Measurements from ENCODE around the gene ARGLU1.
"Not testable (repeated sequence)": the region's sequence is repeated elsewhere in the genome, so short reads cannot be mapped to it uniquely, and the experiment has no call there.

Gene ARGLU1, protein sequence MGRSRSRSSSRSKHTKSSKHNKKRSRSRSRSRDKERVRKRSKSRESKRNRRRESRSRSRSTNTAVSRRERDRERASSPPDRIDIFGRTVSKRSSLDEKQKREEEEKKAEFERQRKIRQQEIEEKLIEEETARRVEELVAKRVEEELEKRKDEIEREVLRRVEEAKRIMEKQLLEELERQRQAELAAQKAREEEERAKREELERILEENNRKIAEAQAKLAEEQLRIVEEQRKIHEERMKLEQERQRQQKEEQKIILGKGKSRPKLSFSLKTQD

DNA sequence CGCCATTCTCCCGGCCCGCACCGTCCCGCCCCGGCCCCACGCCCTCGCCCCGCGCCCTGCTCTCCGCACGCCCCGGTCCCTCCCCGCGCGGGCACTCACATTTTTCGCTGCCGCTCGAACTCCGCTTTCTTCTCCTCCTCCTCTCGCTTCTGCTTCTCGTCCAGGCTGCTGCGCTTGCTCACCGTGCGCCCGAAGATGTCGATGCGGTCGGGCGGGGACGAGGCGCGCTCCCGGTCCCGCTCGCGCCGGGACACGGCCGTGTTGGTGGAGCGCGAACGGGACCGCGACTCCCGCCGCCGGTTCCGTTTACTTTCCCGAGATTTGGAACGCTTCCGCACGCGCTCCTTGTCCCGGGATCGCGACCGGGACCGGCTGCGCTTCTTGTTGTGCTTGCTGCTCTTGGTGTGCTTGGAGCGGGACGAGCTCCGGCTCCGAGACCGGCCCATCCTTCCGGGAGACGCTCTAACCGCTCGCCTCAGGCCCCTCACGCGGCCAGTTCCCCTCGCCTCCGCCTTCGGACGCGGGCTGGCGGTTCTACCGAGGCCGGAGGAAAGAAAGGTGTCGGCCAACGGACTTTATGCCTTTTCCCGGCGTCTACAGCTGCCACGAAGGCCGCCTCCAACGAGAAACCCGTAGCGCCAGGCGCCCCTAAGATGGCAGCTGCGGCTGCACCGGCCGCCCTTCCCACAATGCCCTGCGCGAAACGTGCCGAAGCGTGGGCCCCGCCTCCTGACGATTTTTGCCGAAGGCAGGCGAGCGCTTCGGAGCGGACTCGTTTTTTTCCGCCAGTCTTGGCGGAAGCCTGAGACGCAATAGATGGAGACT is at the start of gene ARGLU1:
TSS of gene ARGLU1 (minus strand) at position 664 of the 825 bp plus-strand sequence. CDS start at position 446, 218 bp downstream.
- peak; percentile 96 for DNase-seq (ENCODE audit: low read depth)

DNA sequence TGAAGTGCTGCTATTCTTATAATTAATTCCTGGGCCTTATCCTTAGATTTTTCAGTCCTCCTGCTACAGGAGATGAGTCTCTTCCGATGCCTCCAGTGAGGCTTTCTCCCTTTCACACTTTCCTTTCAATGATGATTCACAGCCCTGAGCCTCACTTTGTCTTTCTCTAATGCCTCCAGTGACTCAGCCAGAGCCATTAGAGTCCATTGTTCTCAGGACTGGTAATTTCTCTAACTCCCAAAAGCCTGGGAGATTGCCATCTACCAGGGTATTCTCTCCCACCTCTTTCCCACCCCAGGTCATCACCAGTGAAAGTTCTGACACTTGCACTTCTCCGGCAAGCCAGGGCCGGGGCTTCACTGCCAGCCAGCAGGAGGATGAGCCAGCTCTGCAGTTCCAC is 49.6 kb upstream of the ARGLU1 start:
- no peak for DNase-seq (ENCODE audit: low read depth)

DNA sequence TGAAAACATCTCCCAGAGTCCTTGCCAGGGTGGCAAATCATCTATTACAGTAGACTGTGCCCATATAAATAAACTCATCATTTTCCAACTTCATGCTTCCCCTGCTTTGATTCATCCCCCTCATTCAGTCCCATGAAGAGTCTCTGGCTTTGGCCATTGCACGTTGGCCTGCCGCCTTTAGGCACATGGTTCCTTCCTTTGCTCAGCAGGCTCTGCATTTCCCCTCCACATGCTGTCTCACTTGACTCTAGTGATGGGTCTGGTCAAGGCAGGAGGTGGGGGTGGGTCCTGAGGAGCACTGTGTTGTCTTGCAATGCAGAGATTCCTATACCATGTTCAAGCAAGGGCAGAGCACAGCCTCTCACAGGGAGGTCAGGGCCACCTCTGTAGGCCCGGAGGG is 48.8 kb upstream of the ARGLU1 start:
- no peak for DNase-seq (ENCODE audit: low read depth)

DNA sequence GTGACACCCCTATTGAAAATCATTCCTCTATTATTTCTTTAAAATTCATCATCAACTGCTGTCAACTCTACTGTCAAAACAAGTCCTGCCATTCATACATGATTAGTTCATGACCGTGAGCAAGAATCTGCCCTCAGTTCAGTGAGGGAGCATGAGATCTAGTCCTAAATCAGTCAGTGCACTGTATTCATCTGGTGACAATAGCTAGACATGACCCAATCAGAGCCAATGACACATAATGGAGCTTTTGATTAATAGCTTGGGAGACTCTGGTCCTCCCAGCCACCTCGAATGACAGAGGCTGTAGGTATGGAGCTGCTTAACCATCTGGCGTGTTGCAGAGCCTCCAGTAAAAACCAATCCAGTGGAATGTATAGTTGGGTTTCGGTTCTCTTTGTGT is 46.9 kb upstream of the ARGLU1 start:
- DNase-seq (ENCODE audit: low read depth) = no peak

DNA sequence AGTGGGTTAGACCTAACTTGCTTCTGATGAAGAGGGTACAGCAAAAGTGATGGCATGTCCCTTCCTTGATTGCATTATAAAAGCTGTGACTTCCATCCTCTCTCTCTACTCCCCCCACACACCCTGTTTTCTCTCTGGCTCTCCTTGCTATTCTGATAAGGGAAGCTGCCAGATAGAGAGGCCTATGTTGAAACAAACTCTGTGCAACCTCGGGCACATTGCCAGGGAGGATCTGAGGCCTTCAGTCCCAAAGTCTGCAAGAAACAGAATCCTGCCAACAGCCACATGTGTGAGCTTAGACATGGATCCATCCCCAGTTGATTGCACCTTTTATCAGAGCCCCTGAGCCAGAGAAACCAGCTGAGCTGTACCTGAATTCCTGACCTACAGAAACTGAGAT is 44.8 kb upstream of the ARGLU1 start:
- DNase-seq (ENCODE audit: low read depth) = no peak

DNA sequence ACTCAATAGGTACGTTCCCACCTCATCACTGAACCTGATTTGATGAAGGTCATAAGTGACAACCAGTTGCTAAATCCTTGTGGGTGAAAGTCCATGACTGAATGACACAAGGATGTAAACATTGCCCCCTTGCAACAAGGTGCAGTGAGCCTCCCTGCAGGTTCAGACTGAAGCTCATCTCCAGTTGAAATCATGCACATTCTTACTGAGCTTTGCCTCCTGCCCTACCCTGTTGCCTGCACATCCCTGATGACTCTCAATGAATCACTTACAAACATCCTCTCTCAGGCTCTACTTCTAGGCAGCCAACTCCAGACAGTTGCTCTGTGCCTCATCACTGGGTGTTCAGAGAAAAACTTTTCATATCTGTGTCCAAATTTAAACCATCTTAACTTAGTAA is 42.5 kb upstream of the ARGLU1 start:
- no peak for DNase-seq (ENCODE audit: low read depth)

DNA sequence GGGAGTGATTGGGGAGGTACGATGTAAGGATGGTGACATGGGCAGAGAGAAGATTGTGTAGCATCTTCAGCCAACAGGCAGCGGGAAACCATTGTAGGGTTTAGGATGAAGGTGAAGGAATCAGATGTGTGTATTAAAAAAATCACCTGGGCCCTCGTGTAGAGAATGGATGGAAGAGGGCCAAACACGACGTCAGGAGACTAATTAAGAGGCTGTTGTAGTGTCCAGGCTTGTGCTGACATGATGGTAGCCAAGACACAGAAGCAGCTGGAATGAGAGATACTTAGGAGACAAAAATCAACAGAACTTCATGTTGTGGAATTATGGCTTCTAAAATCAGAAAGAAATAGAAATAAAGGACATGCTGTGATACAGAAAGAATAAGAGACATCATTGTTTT is 41.2 kb upstream of the ARGLU1 start:
- DNase-seq (ENCODE audit: low read depth) = no peak

DNA sequence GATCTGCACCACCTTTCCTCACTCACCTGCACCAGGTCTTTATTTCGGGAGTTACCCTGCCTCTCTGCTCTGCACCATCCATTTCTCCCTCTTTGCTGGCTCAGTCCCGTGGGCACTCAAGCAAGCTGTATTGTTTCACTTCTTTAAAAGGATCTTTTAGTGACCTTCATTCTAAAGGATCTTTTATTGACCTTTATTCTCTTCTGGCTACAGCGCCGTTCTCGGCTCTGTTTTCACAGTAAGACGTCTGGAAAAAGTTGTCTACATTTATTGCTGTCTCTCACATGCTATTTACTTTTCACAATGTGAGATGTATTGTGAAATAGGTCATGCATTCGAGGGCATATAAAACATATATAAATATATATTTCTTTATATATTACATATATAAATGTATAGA is 35.6 kb upstream of the ARGLU1 start:
- no peak for DNase-seq (ENCODE audit: low read depth)

DNA sequence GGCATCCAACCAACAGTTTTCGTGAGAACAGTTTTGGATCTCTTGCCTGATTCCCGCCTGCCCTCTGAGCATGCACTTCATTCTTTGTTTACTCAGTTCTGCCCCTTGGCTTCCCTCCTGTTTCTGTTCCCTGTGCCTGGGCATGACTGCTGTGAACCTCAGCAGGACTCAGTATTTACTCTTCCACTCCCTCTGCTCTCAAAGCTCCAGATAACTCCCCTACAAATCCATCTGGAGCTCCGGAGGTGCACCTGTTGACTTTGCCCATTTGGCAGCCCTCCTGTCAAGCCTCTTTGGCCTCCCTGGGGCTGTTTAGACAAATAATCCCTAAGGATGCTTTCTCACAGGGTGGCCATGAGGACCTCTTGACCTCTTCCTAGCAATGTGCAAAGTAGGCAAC is 34.2 kb upstream of the ARGLU1 start:
- no peak for DNase-seq (ENCODE audit: low read depth)

DNA sequence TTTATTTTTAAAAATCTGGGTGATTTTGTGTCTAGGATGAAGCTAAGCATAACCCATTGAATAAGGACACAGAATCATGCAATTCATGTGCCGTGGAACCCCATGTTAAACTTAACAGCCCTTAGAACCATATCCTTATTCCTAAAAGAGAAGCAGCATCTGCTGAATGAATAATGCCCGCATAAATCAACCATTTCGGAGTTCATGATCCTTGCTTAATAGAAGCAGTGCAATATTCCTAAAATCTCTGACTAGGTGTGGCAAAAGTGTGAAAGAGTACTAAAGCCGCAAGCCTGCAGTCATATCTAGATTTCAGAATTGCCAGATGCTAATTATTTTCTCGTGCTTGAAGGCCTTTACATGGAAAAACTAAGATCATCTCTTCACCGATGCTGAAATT is 33.6 kb upstream of the ARGLU1 start:
- DNase-seq (ENCODE audit: low read depth) = no peak

DNA sequence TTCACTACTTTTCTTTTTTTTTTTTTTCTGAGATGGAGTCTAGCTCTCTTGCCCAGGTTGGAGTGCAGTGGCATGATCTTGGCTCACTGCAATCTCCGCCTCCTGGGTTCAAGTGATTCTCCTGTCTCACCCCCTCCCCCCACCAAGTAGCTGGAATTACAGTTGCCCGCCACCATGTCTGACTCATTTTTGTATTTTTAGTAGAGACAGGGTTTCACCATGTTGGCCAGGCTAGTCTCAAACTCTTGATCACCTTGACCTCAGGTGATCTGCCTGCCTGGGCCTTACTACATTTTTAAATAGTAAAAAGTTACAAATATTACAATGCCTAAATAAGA is 32.8 kb upstream of the ARGLU1 start:
- DNase-seq (ENCODE audit: low read depth) = not testable (repeated sequence)

DNA sequence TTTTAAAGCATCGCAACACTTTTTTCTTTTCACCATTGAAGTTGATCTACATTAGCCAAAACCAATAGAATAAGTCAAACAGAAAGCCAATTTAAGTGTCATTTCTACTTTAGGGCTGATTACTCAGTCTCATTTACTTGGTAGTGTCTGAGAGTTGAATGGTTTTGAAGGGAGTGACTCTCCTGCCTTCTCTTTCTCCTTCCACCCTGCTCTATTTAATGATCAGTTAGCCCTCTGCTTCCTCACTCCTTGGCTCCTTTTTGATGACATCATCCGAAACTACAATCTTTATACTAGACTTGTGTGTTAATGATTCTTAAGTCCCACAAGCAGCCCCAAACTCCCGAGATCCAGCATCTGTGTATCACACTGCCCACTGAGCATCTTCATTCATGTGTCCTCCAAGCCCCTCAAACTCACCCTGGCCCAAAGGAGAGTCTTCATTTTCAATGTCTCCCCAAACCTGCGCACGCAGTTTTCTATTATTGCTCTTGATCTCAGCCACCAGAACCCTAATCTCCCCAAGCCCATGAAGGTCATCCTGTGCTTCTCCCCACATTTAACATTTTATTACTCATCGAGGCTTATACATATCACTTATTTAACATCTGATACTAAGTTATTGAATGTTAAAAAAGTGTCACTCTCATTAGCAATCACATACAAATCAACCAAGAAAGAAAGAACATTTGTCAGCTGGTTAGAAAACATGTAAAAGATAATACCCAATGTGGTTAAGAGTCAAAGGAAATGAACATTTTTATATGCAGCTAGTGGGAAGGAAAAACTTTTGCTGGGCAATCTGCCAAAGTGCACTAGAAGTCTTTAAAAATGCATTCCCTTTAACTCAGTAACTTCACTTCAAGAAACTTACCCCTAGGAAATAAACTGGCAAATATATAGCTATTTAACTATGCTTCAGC is 32.2 kb upstream of the ARGLU1 start:
- no peak for DNase-seq (ENCODE audit: low read depth)

DNA sequence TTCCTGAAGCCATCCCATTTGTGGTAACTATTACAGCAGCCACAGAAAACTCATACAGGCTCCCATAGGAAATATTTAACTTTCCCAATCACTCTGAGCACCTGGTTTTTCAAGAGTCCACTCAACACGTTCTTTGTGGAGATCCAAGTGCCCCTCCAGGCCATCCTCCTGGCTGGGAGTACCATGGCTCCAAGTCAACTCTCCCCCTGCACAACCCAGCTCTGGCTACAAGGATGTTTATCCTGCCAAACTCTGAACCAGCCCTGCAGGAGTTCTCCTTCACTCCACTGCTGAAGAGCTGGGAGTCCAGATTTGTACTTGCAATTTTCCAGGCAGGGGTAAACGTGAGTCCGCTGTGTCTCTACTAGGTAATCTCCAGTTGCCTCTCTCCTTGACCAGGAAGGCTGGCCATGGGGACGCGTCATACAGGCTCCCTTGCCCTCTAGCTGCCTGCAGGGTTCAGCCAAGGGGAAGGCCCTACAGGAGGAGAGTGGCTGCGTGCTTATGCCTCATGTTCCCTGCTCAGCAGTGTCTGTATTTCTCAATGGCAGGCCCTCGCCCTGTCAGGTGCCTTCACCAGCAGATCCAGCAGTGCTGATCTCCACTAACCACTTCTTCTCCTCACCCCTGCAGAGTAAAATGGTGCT is 29.9 kb upstream of the ARGLU1 start:
- no peak for DNase-seq (ENCODE audit: low read depth)

DNA sequence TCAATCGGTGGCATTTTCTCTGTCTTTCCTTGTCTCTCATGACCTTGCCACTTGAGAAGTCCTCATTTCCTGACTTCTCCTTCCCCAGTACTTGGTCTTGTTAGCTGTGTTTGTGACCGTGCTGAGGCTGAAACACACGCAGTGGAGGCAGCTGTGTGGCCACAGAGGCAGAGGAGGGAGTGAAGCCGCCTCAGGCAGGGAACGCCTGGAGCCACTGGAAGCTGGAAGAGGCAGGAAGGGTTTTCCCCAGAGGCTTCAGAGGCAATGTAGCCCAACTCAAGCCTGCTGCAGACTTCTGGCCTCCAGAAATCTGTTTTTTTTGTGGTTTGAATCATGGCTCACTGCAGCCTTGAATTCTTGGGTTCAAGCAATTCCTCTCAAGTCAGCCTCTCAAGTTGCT is 29.2 kb upstream of the ARGLU1 start:
- no peak for DNase-seq (ENCODE audit: low read depth)

DNA sequence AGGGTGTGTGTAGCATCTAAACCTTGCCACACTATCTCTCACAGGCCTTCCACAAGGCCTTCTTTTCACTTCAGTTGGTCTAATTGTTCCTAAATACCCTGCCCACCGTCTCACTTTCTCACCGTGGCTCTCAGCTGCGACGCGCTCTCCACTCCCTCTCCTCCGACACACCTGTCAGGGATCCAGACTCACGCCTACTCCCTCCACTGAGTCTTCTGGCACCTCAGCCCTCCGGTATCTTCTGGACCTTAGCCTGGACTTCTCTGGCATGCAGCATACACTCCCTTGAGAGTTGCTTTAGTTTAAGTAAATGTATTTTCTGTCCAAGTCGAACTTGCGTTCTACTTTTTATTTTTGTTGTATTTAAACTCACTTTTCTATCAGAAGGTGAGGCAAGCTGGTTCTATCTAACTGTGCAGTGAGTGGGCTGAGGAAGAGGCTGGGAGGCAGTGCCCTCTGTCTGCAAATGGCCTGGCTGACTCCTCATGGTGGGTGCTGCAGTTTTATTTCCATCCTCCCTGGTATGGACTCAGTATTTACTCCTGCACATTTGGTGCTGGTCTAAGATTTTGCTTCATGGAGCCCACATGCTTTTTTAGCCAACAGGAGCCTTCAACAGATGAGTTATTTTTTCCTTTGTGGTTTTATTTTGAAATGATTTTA is 28.5 kb upstream of the ARGLU1 start:
- no peak for DNase-seq (ENCODE audit: low read depth)

DNA sequence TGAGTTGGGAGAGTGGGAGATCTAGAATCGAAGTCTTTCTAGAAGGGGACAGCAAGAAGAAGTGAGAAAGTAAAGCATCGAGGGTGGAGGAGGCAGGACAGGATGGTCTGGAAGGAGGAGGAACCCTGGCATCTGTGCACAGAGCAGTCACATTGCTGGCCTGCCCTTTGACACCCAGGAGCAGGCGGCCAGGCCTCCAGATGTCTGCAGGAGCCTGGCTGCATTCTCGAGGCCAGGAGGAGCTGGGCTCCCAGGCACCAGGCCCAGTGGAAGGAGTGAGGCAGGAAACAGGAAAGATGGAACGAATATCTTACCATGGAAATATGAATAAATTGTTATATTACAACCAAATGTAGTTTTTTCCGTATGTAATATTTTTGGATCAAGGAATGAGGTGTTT is 27.7 kb upstream of the ARGLU1 start:
- DNase-seq (ENCODE audit: low read depth) = no peak

DNA sequence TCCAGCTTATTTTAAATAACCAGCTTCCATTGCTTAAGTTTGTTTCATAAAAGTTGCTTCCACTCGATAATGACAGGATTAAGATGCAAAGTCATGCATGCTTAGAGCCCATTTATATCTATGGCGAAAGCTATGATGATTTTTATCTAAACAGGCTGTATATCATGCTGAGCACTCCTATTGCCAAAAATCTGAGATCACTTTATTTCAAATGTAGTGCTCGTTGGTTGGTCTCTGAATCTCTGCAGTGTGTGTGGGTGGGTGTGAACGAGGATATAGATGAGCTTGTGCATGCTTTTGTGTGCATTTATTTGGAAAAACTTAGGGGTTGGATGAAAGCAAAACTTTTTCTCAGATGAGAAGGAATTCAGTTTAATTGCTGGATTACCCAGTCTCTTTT is 27.0 kb upstream of the ARGLU1 start:
- no peak for DNase-seq (ENCODE audit: low read depth)

DNA sequence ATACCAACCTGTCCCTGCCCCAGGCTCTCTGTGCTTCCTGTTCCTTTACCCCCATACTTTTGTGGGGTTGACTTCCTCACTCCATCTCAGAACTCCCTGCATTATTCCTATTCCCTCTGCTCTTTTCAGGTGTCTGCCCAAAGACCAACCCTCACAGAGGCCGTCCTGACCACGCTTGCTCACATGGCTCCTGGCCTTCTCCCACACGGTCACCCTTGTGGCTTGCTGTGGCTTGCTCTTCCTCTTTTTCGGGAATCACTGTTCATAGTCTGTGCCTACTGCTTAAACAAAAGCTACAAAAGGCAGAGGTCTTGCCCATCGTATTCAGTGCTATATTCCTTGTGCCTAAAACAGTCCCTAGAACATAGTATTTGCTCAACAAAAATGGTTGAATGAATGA is 25.2 kb upstream of the ARGLU1 start:
- DNase-seq (ENCODE audit: low read depth) = no peak

DNA sequence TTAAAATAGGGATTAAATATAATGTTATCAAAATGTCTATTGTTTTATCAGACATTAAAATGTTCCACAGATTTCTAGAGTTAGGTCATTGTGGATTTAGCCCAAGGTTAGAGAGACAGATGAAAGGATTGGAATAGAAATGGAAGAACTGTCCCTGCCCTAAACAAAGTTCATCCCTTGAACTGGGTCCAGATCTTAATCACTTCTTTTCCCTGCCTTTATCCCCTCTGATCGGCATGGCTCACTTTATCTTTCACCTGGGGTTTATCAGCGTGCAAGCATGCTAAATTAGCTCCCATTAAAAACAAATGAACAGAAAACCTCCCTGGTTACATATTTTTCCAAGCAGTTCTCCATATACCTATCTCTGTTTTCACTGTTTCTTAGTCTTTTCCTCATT is 23.4 kb upstream of the ARGLU1 start:
- DNase-seq (ENCODE audit: low read depth) = no peak

DNA sequence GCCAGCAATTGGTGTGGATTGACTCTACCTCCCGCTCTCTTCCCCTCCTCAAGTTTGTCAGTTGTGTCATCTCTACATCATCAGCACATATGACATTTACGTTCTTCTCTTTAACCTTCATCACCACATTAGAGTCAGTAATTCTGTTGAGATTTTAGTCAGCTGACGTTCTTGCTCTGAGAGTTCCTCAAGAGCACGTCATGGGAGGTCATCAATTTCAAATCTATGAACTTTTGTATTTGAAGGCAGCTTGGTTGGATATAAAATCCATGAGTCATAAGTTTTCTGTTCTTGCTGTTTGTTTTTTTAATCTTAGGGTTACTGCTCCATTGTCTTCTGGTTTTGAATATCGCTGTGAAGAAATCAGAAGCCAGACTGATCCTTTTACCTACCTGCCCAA is 21.8 kb upstream of the ARGLU1 start:
- DNase-seq (ENCODE audit: low read depth) = no peak

DNA sequence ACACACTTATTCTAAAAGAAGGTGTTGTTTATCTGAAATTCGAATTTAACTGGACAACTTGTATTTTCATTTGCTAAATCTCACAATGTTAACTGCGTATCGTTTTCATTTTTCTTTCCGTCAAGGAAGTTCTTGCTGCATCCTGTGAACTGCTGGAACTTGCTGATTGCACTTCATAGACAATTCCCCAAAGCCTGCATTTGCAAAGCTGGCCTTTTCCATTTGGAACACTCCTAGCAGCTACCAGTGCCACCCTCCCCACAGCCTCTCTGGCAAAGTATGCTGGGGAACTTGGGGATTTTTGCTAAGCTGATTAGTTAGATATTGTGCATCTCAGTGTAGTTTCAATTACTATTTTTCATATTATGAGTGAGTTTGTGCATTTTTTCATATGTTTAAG is 20.4 kb upstream of the ARGLU1 start:
- DNase-seq (ENCODE audit: low read depth) = no peak

DNA sequence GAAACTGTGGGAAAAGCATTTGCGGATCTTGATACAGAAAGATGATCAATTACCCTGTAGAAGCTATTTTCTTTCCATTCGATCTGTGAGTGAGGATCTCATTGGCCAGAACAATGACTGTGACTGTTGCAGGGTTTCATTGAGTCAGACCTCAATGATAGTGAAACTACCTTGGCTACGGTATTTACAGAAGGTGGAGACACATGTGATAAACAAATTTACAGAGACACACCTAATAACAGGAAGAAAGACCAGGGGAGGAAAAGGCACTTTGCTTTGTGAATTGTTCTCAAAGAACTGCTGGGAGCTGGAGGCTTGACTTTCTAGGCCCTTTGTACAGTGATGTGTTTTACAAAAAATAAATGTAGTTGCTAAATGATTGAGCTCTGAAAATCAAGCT is 19.9 kb upstream of the ARGLU1 start:
- no peak for DNase-seq (ENCODE audit: low read depth)

All from stimulated activated CD8-positive, alpha-beta memory T cell treated with anti-CD3 and anti-CD28 coated beads, Interleukin-15, amount 100 ng/mL, for 1 hour (primary cell).